ENCODE data around the gene NDUFB4. TPM values are rescaled to one million over a fixed set of nuclear protein-coding genes. Genes with fewer than 3 reads are reported as not detected.
A peak's percentile ranks its signal among the peaks of the same experiment; 100 is the strongest.
"Not testable (repeated sequence)": the region's sequence is repeated elsewhere in the genome, so short reads cannot be mapped to it uniquely, and the experiment has no call there.

Gene NDUFB4
- polyA plus RNA-seq, 1 experiment, result 94.3 TPM

GRCh38 chr3:120614765-120615164 lies 18.6 kb downstream of the NDUFB4 start:
- Histone ChIP-seq H3K4me3 (ENCODE audit: low read depth, low read length) (no peak overlapping the region), H3K27me3 (ENCODE audit: control insufficient read depth, insufficient read depth, low read length) (no peaks in the 10 kb centered on the region), H3K36me3 (ENCODE audit: control insufficient read depth, insufficient read depth, low read length) (no peaks in the 10 kb centered on the region)
- ChIA-PET POLR2A (no interaction called here), CTCF (interaction anchor here (1.1 to 1.6 kb wide), 3 partner anchors 11 to 152 kb away, joined by 3 to 4 read pairs (median 4); partner anchors contain the start of gene NDUFB4)
- DNase-seq (ENCODE audit: low read depth), result no peak
- no peak for TF ChIP-seq CTCF (IDR thresholded peaks at IDR 0.05; ENCODE audit: insufficient read depth, low read depth, low read length)

GRCh38 chr3:120615847-120616609 lies 19.9 kb downstream of the NDUFB4 start:
- Histone ChIP-seq H3K4me3 (ENCODE audit: low read depth, low read length) (no peak overlapping the region), H3K27me3 (ENCODE audit: control insufficient read depth, insufficient read depth, low read length) (no peaks in the 10 kb centered on the region), H3K36me3 (ENCODE audit: control insufficient read depth, insufficient read depth, low read length) (no peaks in the 10 kb centered on the region)
- peak; percentile 64 for DNase-seq (ENCODE audit: low read depth)
- ChIA-PET CTCF (no interaction called here), POLR2A (no interaction called here)
- TF ChIP-seq CTCF (IDR thresholded peaks at IDR 0.05; ENCODE audit: insufficient read depth, low read depth, low read length), result no peak

- H3K27me3 ChIP-seq (ENCODE audit: control insufficient read depth, insufficient read depth, low read length); POLR2A ChIA-PET; H3K4me3 ChIP-seq (ENCODE audit: low read depth, low read length); DNase-seq (ENCODE audit: low read depth); CTCF ChIA-PET; H3K36me3 ChIP-seq (ENCODE audit: control insufficient read depth, insufficient read depth, low read length): not testable (repeated sequence)
Measured at GRCh38 chr3:120616745-120617144, 20.6 kb downstream of the NDUFB4 start.

GRCh38 chr3:120622457-120622856 lies 26.3 kb downstream of the NDUFB4 start:
- no peak for DNase-seq (ENCODE audit: low read depth)
- Histone ChIP-seq H3K27me3 (ENCODE audit: control insufficient read depth, insufficient read depth, low read length) (no peaks in the 10 kb centered on the region), H3K36me3 (ENCODE audit: control insufficient read depth, insufficient read depth, low read length) (no peaks in the 10 kb centered on the region), H3K4me3 (ENCODE audit: low read depth, low read length) (no peak overlapping the region)
- CTCF ChIA-PET, result no interaction called here
- TF ChIP-seq CTCF (IDR thresholded peaks at IDR 0.05; ENCODE audit: insufficient read depth, low read depth, low read length), result no peak
- POLR2A ChIA-PET, result no interaction called here

- Histone ChIP-seq H3K4me3 (ENCODE audit: low read depth, low read length) (no peak overlapping the region), H3K27me3 (ENCODE audit: control insufficient read depth, insufficient read depth, low read length) (no peaks in the 10 kb centered on the region), H3K36me3 (ENCODE audit: control insufficient read depth, insufficient read depth, low read length) (no peaks in the 10 kb centered on the region)
- peak; percentile 46 for DNase-seq (ENCODE audit: low read depth)
- TF ChIP-seq CTCF (IDR thresholded peaks at IDR 0.05; ENCODE audit: insufficient read depth, low read depth, low read length), result no peak
- CTCF ChIA-PET, result no interaction called here
- POLR2A ChIA-PET, result no interaction called here
Measured at GRCh38 chr3:120622870-120623726, 27.0 kb downstream of the NDUFB4 start.
